ENCODE data around the gene WASHC2C. TPM values are rescaled to one million over a fixed set of nuclear protein-coding genes. Genes with fewer than 3 reads are reported as not detected.
"Not testable (repeated sequence)": the region's sequence is repeated elsewhere in the genome, so short reads cannot be mapped to it uniquely, and the experiment has no call there.

Gene WASHC2C
- total and polyA plus RNA-seq, 7 experiments from 2014 or later, result 13.7 to 76.0 (median 61.0) TPM

GRCh38 chr10:45790694-45791426, 63.8 kb downstream of the WASHC2C start:
- H3K4me1 Mint-ChIP-seq; CTCF ChIA-PET; H3K4me3 Mint-ChIP-seq; DNase-seq; H3K4me1 ChIP-seq (ENCODE audit: control insufficient read depth in 2 of 2, insufficient read depth in 2 of 2, low read length in 2 of 2); H3K27me3 Mint-ChIP-seq; H3K27me3 ChIP-seq (ENCODE audit: control insufficient read depth in 2 of 2, insufficient read depth in 2 of 2, low read length in 2 of 2); H3K9me3 ChIP-seq (ENCODE audit: control insufficient read depth in 2 of 3, low read length in 3 of 3); POLR2A ChIA-PET; ATAC-seq; H3K9me3 Mint-ChIP-seq; H3K27ac ChIP-seq (ENCODE audit: low read depth, low read length); intact Hi-C loops (cut with micrococcal nuclease); H3K4me3 ChIP-seq (ENCODE audit: low read length): not testable (repeated sequence)
- peak overlapping the region in 1 of 9 donors; percentile 34 for H3K27ac Mint-ChIP-seq
- peaks cover 9 to 42% (median 27%) of the 10 kb centered on the region in 5 donors for H3K36me3 Mint-ChIP-seq
- peaks cover 0 to 13% (median 0%) of the 10 kb centered on the region in 3 experiments for H3K36me3 ChIP-seq (ENCODE audit: control insufficient read depth in 2 of 3, insufficient read depth in 3 of 3, low read length in 3 of 3)

DNA sequence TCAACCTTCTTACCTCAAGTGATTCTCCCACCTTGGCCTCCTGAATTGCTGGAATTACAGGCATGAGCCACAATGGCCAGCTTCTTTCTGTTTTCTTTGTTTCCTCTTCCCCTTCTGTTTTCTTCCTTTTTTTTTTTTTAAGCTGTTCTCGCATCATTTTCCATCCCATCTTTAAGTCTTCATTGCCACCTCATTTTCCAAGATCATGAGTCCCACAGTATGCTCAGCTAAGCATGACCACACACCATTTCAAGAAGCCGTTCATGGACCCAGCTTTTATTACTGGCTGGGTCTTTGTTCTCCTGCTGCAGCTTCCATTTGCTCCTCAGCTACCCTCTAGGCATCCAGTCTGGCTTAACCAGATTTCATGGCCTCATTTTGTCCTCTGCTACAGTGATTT, 67.7 kb downstream of the WASHC2C start:
- DNase-seq; ATAC-seq; H3K27ac Mint-ChIP-seq; H3K27me3 ChIP-seq (ENCODE audit: control insufficient read depth in 2 of 2, insufficient read depth in 2 of 2, low read length in 2 of 2); H3K4me3 Mint-ChIP-seq; H3K27me3 Mint-ChIP-seq; H3K4me1 ChIP-seq (ENCODE audit: control insufficient read depth in 2 of 2, insufficient read depth in 2 of 2, low read length in 2 of 2); POLR2A ChIA-PET; H3K4me3 ChIP-seq (ENCODE audit: low read length); H3K27ac ChIP-seq (ENCODE audit: low read depth, low read length); CTCF ChIA-PET; intact Hi-C loops (cut with micrococcal nuclease); H3K9me3 Mint-ChIP-seq; H3K36me3 ChIP-seq (ENCODE audit: control insufficient read depth in 2 of 3, insufficient read depth in 3 of 3, low read length in 3 of 3); H3K4me1 Mint-ChIP-seq; H3K9me3 ChIP-seq (ENCODE audit: control insufficient read depth in 2 of 3, low read length in 3 of 3): not testable (repeated sequence)
- peaks cover 6 to 45% (median 35%) of the 10 kb centered on the region in 5 donors for H3K36me3 Mint-ChIP-seq

- ATAC-seq; H3K4me3 ChIP-seq (ENCODE audit: low read length); intact Hi-C loops (cut with micrococcal nuclease); H3K27ac Mint-ChIP-seq; H3K36me3 Mint-ChIP-seq; H3K9me3 ChIP-seq (ENCODE audit: control insufficient read depth in 2 of 3, low read length in 3 of 3); H3K4me3 Mint-ChIP-seq; H3K36me3 ChIP-seq (ENCODE audit: control insufficient read depth in 2 of 3, insufficient read depth in 3 of 3, low read length in 3 of 3); POLR2A ChIA-PET; DNase-seq; CTCF ChIA-PET; H3K27ac ChIP-seq (ENCODE audit: low read depth, low read length); H3K9me3 Mint-ChIP-seq; H3K4me1 Mint-ChIP-seq; H3K4me1 ChIP-seq (ENCODE audit: control insufficient read depth in 2 of 2, insufficient read depth in 2 of 2, low read length in 2 of 2); H3K27me3 ChIP-seq (ENCODE audit: control insufficient read depth in 2 of 2, insufficient read depth in 2 of 2, low read length in 2 of 2): not testable (repeated sequence)
- peaks cover 0 to 11% (median 8%) of the 10 kb centered on the region in 5 donors for H3K27me3 Mint-ChIP-seq
These were observed 76.3 kb downstream of the WASHC2C start for GRCh38 chr10:45803060-45804010.

- H3K27ac ChIP-seq (ENCODE audit: low read depth, low read length); H3K36me3 Mint-ChIP-seq; H3K36me3 ChIP-seq (ENCODE audit: control insufficient read depth in 2 of 3, insufficient read depth in 3 of 3, low read length in 3 of 3); CTCF ChIA-PET; intact Hi-C loops (cut with micrococcal nuclease); H3K4me1 Mint-ChIP-seq; H3K4me1 ChIP-seq (ENCODE audit: control insufficient read depth in 2 of 2, insufficient read depth in 2 of 2, low read length in 2 of 2); ATAC-seq; H3K9me3 Mint-ChIP-seq; H3K4me3 ChIP-seq (ENCODE audit: low read length); H3K4me3 Mint-ChIP-seq; DNase-seq; H3K27ac Mint-ChIP-seq; POLR2A ChIA-PET; H3K9me3 ChIP-seq (ENCODE audit: control insufficient read depth in 2 of 3, low read length in 3 of 3); H3K27me3 ChIP-seq (ENCODE audit: control insufficient read depth in 2 of 2, insufficient read depth in 2 of 2, low read length in 2 of 2): not testable (repeated sequence)
- H3K27me3 Mint-ChIP-seq, result peaks cover 0 to 13% (median 8%) of the 10 kb centered on the region in 5 donors
These were observed 77.9 kb downstream of the WASHC2C start for GRCh38 chr10:45804996-45805395.

GRCh38 chr10:45809837-45810236, 82.8 kb downstream of the WASHC2C start:
- DNase-seq (no peak), ATAC-seq (no peak)
- intact Hi-C loops (cut with micrococcal nuclease), result loop anchor here in 1 of 2 donors (10.0 kb wide), 1 partner anchor 345 kb away; no protein-coding TSS in a partner anchor
- Mint-ChIP-seq H3K4me1 (no peaks in the 10 kb centered on the region), H3K27ac (no peak overlapping the region), H3K4me3 (no peak overlapping the region), H3K36me3 (no peaks in the 10 kb centered on the region), H3K27me3 (peaks cover 0 to 10% (median 4%) of the 10 kb centered on the region in 5 donors), H3K9me3 (no peaks in the 10 kb centered on the region)
- H3K9me3 ChIP-seq (ENCODE audit: control insufficient read depth in 2 of 3, low read length in 3 of 3), result no peaks in the 10 kb centered on the region
- no peak overlapping the region for H3K4me3 ChIP-seq (ENCODE audit: low read length)
- H3K4me1 ChIP-seq (ENCODE audit: control insufficient read depth in 2 of 2, insufficient read depth in 2 of 2, low read length in 2 of 2), result no peaks in the 10 kb centered on the region
- H3K27ac ChIP-seq (ENCODE audit: low read depth, low read length), result no peak overlapping the region
- no peaks in the 10 kb centered on the region for H3K27me3 ChIP-seq (ENCODE audit: control insufficient read depth in 2 of 2, insufficient read depth in 2 of 2, low read length in 2 of 2)
- no peaks in the 10 kb centered on the region for H3K36me3 ChIP-seq (ENCODE audit: control insufficient read depth in 2 of 3, insufficient read depth in 3 of 3, low read length in 3 of 3)
- CTCF ChIA-PET, result no interaction called here
- POLR2A ChIA-PET, result no interaction called here

GRCh38 chr10:45811075-45811474, 84.0 kb downstream of the WASHC2C start:
- no peak overlapping the region for H3K4me3 ChIP-seq (ENCODE audit: low read length)
- Mint-ChIP-seq H3K4me1 (peaks cover 0 to 2% (median 0%) of the 10 kb centered on the region in 7 donors), H3K9me3 (no peaks in the 10 kb centered on the region), H3K27ac (no peak overlapping the region), H3K4me3 (no peak overlapping the region), H3K27me3 (peaks cover 0 to 10% (median 4%) of the 10 kb centered on the region in 5 donors), H3K36me3 (no peaks in the 10 kb centered on the region)
- DNase-seq (no peak), ATAC-seq (no peak)
- H3K9me3 ChIP-seq (ENCODE audit: control insufficient read depth in 2 of 3, low read length in 3 of 3), result no peaks in the 10 kb centered on the region
- H3K4me1 ChIP-seq (ENCODE audit: control insufficient read depth in 2 of 2, insufficient read depth in 2 of 2, low read length in 2 of 2), result no peaks in the 10 kb centered on the region
- POLR2A ChIA-PET, result no interaction called here
- CTCF ChIA-PET, result no interaction called here
- no peaks in the 10 kb centered on the region for H3K27me3 ChIP-seq (ENCODE audit: control insufficient read depth in 2 of 2, insufficient read depth in 2 of 2, low read length in 2 of 2)
- H3K27ac ChIP-seq (ENCODE audit: low read depth, low read length), result no peak overlapping the region
- H3K36me3 ChIP-seq (ENCODE audit: control insufficient read depth in 2 of 3, insufficient read depth in 3 of 3, low read length in 3 of 3), result no peaks in the 10 kb centered on the region
- intact Hi-C loops (cut with micrococcal nuclease), result loop anchor here in 1 of 2 donors (10.0 kb wide), 1 partner anchor 346 kb away; no protein-coding TSS in a partner anchor

Measured in naive thymus-derived CD4-positive, alpha-beta T cell (primary cell).